SK-N-SH treated with all-trans-retinoic acid at 6 μM for 48 hours (cell line): ENCODE data around the gene LRRC25.

Experiments used
- ATAC-seq: fragments of 200-7000 bp; cut with Tn5 transposase; 3 replicates; pipeline ENCODE4 v1.9.1; 2020; ENCODE audit warnings: mild to moderate bottlenecking, moderate library complexity
- ARNTL ChIP-seq: fragments of 450-650 bp; formaldehyde crosslinking; IDR thresholded peaks from 2 replicates; pipeline ENCODE4 v1.5.0; 2020; ENCODE audit warnings: low read depth, mild to moderate bottlenecking, moderate library complexity, borderline replicate concordance
- BACH2 ChIP-seq: fragments of 250-450 bp; sonication (Bioruptor Pico); IDR thresholded peaks from 2 replicates; pipeline ENCODE4 v1.9.0; 2021; ENCODE audit warnings: mild to moderate bottlenecking, borderline replicate concordance
- CREB5 ChIP-seq: fragments of 250-450 bp; sonication (Bioruptor Pico); IDR thresholded peaks from 2 replicates; pipeline ENCODE4 v1.5.1; 2020; ENCODE audit warnings: low read depth, mild to moderate bottlenecking, moderate library complexity
- CSDC2 ChIP-seq: fragments of 250-450 bp; sonication (Bioruptor Pico); IDR thresholded peaks from 2 replicates; pipeline ENCODE4 v1.5.0; 2020; ENCODE audit warnings: mild to moderate bottlenecking, moderate library complexity
- ESRRG ChIP-seq: fragments of 250-450 bp; sonication (Bioruptor Pico); IDR thresholded peaks from 2 replicates; pipeline ENCODE4 v1.6.1; 2021; ENCODE audit warnings: mild to moderate bottlenecking
- GLIS3 ChIP-seq: fragments of 250-450 bp; sonication (Bioruptor Pico); IDR thresholded peaks from 2 replicates; pipeline ENCODE4 v1.5.0; 2020; ENCODE audit warnings: mild to moderate bottlenecking, moderate library complexity
- ISL1 ChIP-seq: fragments of 250-450 bp; sonication (Bioruptor Pico); IDR thresholded peaks from 2 replicates; pipeline ENCODE4 v2.1.2; 2022; ENCODE audit warnings: mild to moderate bottlenecking, moderate library complexity
- OSR1 ChIP-seq: fragments of 250-450 bp; sonication (Bioruptor Pico); IDR thresholded peaks from 2 replicates; pipeline ENCODE4 v1.8.0; 2022; ENCODE audit warnings: moderate library complexity, mild to moderate bottlenecking, inconsistent platforms
- PATZ1 ChIP-seq: fragments of 250-450 bp; sonication (Bioruptor Pico); IDR thresholded peaks from 2 replicates; pipeline ENCODE4 v1.8.0; 2020; ENCODE audit warnings: mild to moderate bottlenecking, moderate library complexity, borderline replicate concordance
- POU6F1 ChIP-seq: fragments of 250-450 bp; sonication (Bioruptor Pico); IDR thresholded peaks from 2 replicates; pipeline ENCODE4 v1.8.0; 2021; ENCODE audit warnings: low read depth, mild to moderate bottlenecking, moderate library complexity, borderline replicate concordance
- PPARA ChIP-seq: fragments of 250-450 bp; sonication (Bioruptor Pico); IDR thresholded peaks from 2 replicates; pipeline ENCODE4 v1.5.0; 2020; ENCODE audit warnings: mild to moderate bottlenecking, borderline replicate concordance
- RARB ChIP-seq: fragments of 250-450 bp; sonication (Bioruptor Pico); IDR thresholded peaks from 2 replicates; pipeline ENCODE4 v1.8.0; 2021; ENCODE audit warnings: mild to moderate bottlenecking, moderate library complexity
- SNAI2 ChIP-seq: fragments of 250-450 bp; sonication (Bioruptor Pico); IDR thresholded peaks from 2 replicates; pipeline ENCODE4 v1.5.0; 2020; ENCODE audit warnings: mild to moderate bottlenecking, moderate library complexity
- TCF4 ChIP-seq: fragments of 250-450 bp; sonication (Bioruptor Pico); IDR thresholded peaks from 2 replicates; pipeline ENCODE4 v1.8.0; 2021; ENCODE audit warnings: mild to moderate bottlenecking, moderate library complexity, borderline replicate concordance
- TSHZ2 ChIP-seq: fragments of 250-450 bp; sonication (Bioruptor Pico); IDR thresholded peaks from 2 replicates; pipeline ENCODE4 v1.5.0; 2020; ENCODE audit warnings: mild to moderate bottlenecking, moderate library complexity
- ZC3H10 ChIP-seq: fragments of 250-450 bp; sonication (Bioruptor Pico); IDR thresholded peaks from 2 replicates; pipeline ENCODE4 v1.5.1; 2021; ENCODE audit warnings: mild to moderate bottlenecking, moderate library complexity
- ZFP3 ChIP-seq: fragments of 250-450 bp; sonication (Bioruptor Pico); IDR thresholded peaks from 2 replicates; pipeline ENCODE4 v1.5.0; 2020; ENCODE audit warnings: mild to moderate bottlenecking, moderate library complexity
- ZFP30 ChIP-seq: fragments of 450-650 bp; formaldehyde crosslinking; IDR thresholded peaks from 2 replicates; pipeline ENCODE4 v1.5.0; 2022; ENCODE audit warnings: mild to moderate bottlenecking, moderate library complexity
- ZNF565 ChIP-seq: fragments of 450-650 bp; formaldehyde crosslinking; conservative IDR thresholded peaks from 2 replicates; pipeline ENCODE4 v1.5.0; 2020; ENCODE audit warnings: low read depth, mild to moderate bottlenecking, moderate library complexity
- ZNF70 ChIP-seq: fragments of 450-650 bp; formaldehyde crosslinking; IDR thresholded peaks from 2 replicates; pipeline ENCODE4 v1.5.0; 2020; ENCODE audit warnings: mild to moderate bottlenecking, moderate library complexity
- ZNF8 ChIP-seq: fragments of 450-650 bp; formaldehyde crosslinking; IDR thresholded peaks from 2 replicates; pipeline ENCODE4 v1.5.0; 2020; ENCODE audit warnings: mild to moderate bottlenecking, moderate library complexity

The LRRC25 gene

GRCh38 chr19:18435842-18436670 is 38.6 kb upstream of the LRRC25 start:
- no peak for ATAC-seq
- TF ChIP-seq CSDC2 (CRISPR knock-in tag) = no peak
- TF ChIP-seq RARB (CRISPR knock-in tag) = no peak
- no peak for TF ChIP-seq ESRRG (CRISPR knock-in tag)
- no peak for TF ChIP-seq ZNF565 (CRISPR knock-in tag)

GRCh38 chr19:18435178-18435841 is 37.9 kb upstream of the LRRC25 start:
- TF ChIP-seq ARNTL (CRISPR knock-in tag) (no peak), TCF4 (no peak), CREB5 (CRISPR knock-in tag) (no peak), ISL1 (no peak), PPARA (CRISPR knock-in tag) (no peak), OSR1 (CRISPR knock-in tag) (no peak), ZNF8 (no peak), BACH2 (CRISPR knock-in tag) (no peak), ESRRG (CRISPR knock-in tag) (no peak), ZFP30 (CRISPR knock-in tag) (no peak), ZFP3 (CRISPR knock-in tag) (no peak), SNAI2 (CRISPR knock-in tag) (no peak), POU6F1 (CRISPR knock-in tag) (no peak), TSHZ2 (CRISPR knock-in tag) (no peak), GLIS3 (CRISPR knock-in tag) (no peak)
- ATAC-seq = no peak

- no peak for TF ChIP-seq POU6F1 (CRISPR knock-in tag)
- TF ChIP-seq ZNF70 (CRISPR knock-in tag) = no peak
- TF ChIP-seq PATZ1 = no peak
- no peak for TF ChIP-seq ESRRG (CRISPR knock-in tag)
- no peak for TF ChIP-seq ZC3H10
- TF ChIP-seq SNAI2 (CRISPR knock-in tag) = no peak
- no peak for TF ChIP-seq PPARA (CRISPR knock-in tag)
- ATAC-seq = no peak
These were observed 37.2 kb upstream of the LRRC25 start for GRCh38 chr19:18434411-18435175.
